WERI-Rb-1 (cell line): Measurements from ENCODE around the gene ACOT7.

Experiments
- DNase-seq: peaks from one replicate; pipeline ENCODE4 v3.0.0-alpha.2; 2020
- H3K27ac ChIP-seq: fragments of 250-450 bp; sonication (Bioruptor Pico); 2 replicates; pipeline ENCODE4 v1.5.1; 2020; ENCODE audit warnings: mild to moderate bottlenecking, moderate library complexity
- H3K27me3 ChIP-seq: fragments of 250-450 bp; sonication (Bioruptor Pico); 2 replicates; pipeline ENCODE4 v1.5.1; 2021; ENCODE audit warnings: mild to moderate bottlenecking, low read depth, moderate library complexity; ENCODE audit not compliant: insufficient read depth, severe bottlenecking
- H3K36me3 ChIP-seq: fragments of 250-450 bp; sonication (Bioruptor Pico); 2 replicates; pipeline ENCODE4 v1.5.1; 2020; ENCODE audit warnings: mild to moderate bottlenecking, moderate library complexity
- H3K4me3 ChIP-seq: 2 replicates; pipeline ENCODE4 v1.5.1; 2011; ENCODE audit warnings: low read depth, mild to moderate bottlenecking, control low read depth, low read length
- H3K9me3 ChIP-seq: fragments of 250-450 bp; sonication (Bioruptor Pico); 2 replicates; pipeline ENCODE4 v1.5.1; 2021; ENCODE audit warnings: mild to moderate bottlenecking, moderate library complexity; ENCODE audit not compliant: severe bottlenecking
- TF ChIP-seq, protein P1 (sequence below): IDR thresholded peaks from 2 replicates; pipeline ENCODE4 v1.5.1; 2011; ENCODE audit warnings: low read depth, mild to moderate bottlenecking, control low read depth, inconsistent platforms, low read length

ACOT7 gene

DNA sequence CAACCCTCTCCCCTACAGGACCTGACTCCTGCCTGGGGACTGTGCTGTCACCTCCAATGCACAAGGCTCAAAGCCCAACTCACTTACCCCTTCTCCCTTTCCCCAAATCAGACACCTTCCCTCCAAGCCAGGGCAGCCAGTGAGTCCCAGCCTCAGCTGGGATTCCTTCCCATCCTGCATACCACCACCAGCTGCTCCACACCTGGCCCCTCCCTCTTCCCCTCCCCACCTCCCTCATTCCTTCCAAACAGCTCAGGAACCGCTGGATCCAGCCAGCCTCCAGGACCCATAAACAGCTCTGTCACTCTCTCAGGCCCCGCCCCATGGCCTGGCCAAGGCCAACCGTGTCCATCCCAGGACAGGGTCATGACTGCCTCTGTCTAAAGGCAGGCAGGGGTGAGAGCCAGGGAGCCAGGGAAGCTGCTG lies 41.4 kb downstream of the ACOT7 start:
- DNase-seq, result no peak
- Histone ChIP-seq H3K27me3 (no peaks in the 10 kb centered on the region), H3K4me3 (no peak overlapping the region), H3K27ac (no peak overlapping the region), H3K36me3 (peaks cover 3% of the 10 kb centered on the region; the same call in 1 of the 2 replicates), H3K9me3 (no peaks in the 10 kb centered on the region)
- TF ChIP-seq, protein P1, sequence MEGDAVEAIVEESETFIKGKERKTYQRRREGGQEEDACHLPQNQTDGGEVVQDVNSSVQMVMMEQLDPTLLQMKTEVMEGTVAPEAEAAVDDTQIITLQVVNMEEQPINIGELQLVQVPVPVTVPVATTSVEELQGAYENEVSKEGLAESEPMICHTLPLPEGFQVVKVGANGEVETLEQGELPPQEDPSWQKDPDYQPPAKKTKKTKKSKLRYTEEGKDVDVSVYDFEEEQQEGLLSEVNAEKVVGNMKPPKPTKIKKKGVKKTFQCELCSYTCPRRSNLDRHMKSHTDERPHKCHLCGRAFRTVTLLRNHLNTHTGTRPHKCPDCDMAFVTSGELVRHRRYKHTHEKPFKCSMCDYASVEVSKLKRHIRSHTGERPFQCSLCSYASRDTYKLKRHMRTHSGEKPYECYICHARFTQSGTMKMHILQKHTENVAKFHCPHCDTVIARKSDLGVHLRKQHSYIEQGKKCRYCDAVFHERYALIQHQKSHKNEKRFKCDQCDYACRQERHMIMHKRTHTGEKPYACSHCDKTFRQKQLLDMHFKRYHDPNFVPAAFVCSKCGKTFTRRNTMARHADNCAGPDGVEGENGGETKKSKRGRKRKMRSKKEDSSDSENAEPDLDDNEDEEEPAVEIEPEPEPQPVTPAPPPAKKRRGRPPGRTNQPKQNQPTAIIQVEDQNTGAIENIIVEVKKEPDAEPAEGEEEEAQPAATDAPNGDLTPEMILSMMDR, result no peak

DNA sequence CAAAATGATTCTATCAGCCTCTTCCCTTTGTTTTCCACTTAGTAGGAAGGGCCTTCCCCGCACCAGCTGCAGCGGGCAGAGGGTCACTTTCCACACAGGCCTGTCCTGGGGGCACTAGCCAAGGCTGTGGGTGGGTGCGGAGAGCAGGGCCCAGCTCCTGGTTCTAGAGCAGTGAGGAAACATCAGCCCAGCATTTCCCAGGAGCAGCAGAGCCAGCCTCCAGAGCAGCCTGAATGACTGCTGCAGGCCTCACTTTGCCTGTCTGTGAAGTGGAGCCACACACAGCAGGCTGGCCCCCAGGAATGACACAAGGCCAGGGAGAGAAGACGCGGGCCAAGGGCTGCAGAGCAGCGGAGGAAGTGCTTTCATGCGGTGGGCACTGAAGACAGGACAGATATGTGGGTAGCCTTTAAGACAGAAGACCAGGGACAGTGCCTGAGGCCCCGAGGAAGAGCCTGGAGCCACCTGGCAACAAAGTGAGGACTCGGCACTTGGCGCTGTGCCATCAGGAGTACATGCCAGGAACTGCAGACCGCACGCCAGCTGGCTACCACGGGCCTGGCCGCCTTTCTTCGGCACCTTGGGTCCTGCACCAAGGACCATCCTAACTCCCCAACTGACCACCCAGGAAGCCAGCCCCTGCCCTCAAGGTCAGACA lies 42.0 kb downstream of the ACOT7 start:
- H3K36me3 ChIP-seq, result peaks cover 6% of the 10 kb centered on the region
- H3K4me3 ChIP-seq, result no peak overlapping the region
- no peak for DNase-seq
- TF ChIP-seq, protein P1, result no peak
- no peaks in the 10 kb centered on the region for H3K9me3 ChIP-seq
- no peaks in the 10 kb centered on the region for H3K27me3 ChIP-seq
- H3K27ac ChIP-seq, result no peak overlapping the region

DNA sequence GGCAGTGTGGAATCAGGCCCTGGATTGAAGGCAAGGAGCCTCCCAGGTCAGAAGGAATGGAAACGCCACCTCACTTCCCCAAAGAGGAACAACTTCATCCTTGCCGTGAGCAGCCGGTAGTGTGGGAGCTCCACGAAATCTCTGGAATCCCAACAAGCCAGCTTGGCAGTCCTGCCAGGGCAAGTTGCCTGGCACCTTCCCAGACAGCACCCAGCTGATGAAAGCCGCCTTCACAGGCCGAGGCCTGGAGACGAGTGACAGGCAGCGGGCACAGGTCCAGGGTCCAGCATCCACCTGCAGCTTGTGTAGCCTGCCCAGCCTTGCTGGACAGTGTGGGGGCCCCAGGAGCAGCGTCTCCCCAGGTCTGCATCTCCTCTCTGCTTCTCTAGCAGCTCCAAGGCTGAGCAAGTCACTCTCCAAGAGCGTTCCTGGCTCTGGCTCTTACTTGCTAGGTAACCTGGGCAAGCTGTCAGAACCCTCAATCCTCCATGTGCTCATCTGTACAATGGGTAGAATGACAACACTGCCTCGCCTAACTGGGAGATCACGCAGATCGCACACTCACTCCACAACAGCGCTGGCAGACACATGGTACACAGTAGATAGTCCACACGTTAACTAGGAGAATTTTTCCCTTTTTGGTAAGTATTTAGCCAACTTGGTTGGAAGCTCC lies 43.0 kb downstream of the ACOT7 start:
- H3K27ac ChIP-seq, result no peak overlapping the region

DNA sequence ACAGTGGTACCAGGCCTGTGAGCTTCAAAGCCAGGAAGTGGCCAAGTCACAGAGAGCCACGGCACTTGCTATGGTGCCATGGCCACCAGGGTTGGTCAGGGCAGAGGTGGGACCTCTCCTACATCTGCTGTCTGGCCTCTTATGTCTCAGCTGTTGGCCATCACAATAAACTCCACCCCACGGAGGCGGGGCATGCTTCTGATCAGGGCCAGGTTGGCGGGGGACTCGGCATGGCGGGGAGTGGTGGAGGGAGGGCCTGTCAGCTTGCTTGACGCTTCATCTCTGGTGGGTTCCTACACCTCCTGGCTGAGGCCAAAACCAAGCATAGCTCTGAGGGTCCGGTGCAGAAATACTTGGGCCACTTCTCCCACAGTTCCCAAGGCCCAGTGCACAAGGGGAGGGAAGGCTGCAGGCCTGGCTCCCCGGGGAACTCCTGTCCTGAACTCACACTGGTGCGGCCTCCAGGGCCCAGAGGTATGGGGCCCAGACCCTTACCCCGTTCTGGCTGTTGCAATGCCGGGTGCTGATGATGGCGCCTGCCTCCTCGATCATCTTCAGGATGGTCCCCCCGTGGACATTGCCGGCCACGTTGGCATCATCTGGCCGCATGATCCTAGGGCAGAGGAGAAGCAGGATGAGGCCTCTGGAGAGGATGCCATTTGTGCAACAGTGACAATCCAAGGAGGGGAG lies 44.2 kb downstream of the ACOT7 start:
- H3K27ac ChIP-seq, result no peak overlapping the region
- TF ChIP-seq, protein P1, result no peak
- no peaks in the 10 kb centered on the region for H3K9me3 ChIP-seq
- DNase-seq, result peak; percentile 29
- no peaks in the 10 kb centered on the region for H3K27me3 ChIP-seq
- no peak overlapping the region for H3K4me3 ChIP-seq
- H3K36me3 ChIP-seq, result peaks cover 15% of the 10 kb centered on the region

More for the DNA sequence above, 43.0 kb downstream of the ACOT7 start:
- Histone ChIP-seq H3K9me3 (no peaks in the 10 kb centered on the region), H3K4me3 (no peak overlapping the region), H3K36me3 (peaks cover 10% of the 10 kb centered on the region), H3K27me3 (no peaks in the 10 kb centered on the region)
- TF ChIP-seq, protein P1, result no peak
- no peak for DNase-seq

DNA sequence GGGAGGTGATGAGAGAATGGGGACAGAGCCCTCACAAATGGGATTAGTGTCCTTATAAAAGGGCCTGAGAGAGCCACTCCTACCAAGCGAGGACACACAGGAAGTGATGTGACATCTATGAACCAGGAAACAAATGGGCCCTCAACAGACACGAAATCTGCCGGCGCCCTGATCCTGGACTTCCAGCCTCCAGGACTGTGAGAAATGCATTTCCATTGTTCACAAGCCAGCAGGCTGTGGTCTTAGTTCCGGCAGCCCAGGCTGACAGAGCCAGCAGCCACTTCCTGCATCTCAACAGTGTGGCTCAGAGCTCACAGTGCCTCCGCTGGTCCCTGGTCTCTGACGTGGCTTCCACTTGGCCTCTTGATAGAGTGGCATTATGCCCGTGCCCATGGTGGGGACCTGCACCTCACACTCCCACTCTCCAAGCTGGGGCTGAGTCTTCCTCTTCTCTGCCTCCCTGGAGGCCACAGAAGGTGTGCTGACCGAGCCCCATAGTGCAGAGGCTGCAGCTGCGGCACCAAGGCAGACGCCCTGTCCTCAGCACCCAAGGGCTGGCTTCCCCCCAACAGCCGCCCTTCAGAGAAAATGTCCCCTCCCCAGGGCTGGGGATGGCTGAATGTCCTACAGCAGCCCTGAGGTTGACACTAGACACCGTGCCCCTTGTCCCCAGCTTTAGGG lies 44.9 kb downstream of the ACOT7 start:
- TF ChIP-seq, protein P1, result no peak
- Histone ChIP-seq H3K36me3 (peaks cover 16% of the 10 kb centered on the region), H3K4me3 (no peak overlapping the region), H3K9me3 (no peaks in the 10 kb centered on the region), H3K27ac (no peak overlapping the region; the same call in 1 of the 2 replicates), H3K27me3 (no peaks in the 10 kb centered on the region)
- peak; percentile 19 for DNase-seq
